Tibial nerve (tissue), 4 donors: ENCODE data around the gene PRSS22.

Experiments
- EP300 ChIP-seq, 2 donors: sonication (generic); formaldehyde crosslinking; IDR thresholded peaks; one replicate each; pipeline ENCODE4 v1.6.1; 2017; ENCODE audit warnings: antibody characterized with exemption in 2 of 2, mild to moderate bottlenecking in 1 of 2
- POLR2A ChIP-seq, 2 donors: fragments of 450-650 bp; IDR thresholded peaks; one replicate each; pipeline ENCODE4 v1.6.1; 2017; ENCODE audit warnings: antibody characterized with exemption in 2 of 2, mild to moderate bottlenecking in 2 of 2, moderate library complexity in 2 of 2
- TF ChIP-seq, protein P1 (sequence below), 5 experiments: fragments of 200-600 bp in 3 of 5; fragments of 450-650 bp in 2 of 5; sonication (generic) in 3 of 5; IDR thresholded peaks; one replicate each; pipeline ENCODE4 v1.5.1; 2016 to 2019; ENCODE audit warnings: antibody characterized with exemption in 5 of 5, mild to moderate bottlenecking in 3 of 5, moderate library complexity in 2 of 5

DNA sequence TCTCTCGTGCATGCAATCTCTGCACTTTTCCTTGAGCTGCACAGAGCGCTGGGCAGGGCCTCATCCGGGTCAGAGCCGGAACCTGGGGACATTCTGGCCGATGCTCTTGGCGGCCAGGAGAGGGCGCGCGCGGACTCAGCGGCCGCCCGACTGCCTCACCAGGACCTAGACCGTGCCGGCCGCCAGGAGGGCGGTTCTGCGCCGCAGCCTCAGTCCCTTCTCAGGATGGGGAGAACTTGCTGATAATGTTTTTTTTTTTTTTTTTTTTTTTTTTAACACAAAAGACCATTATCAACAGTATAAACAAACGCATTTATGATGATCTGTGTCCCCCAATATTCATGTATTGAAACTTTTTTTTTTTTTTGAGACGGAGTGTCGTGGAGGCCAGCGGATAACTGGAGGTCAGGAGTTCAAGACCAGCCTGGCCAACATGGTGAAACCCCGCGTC, 17.0 kb upstream of the PRSS22 start:
- TF ChIP-seq POLR2A (IDR thresholded peaks at IDR 0.05) (no peak), EP300 (IDR thresholded peaks at IDR 0.05) (peak in 1 of 2 donors; percentile 50)
- TF ChIP-seq, protein P1, sequence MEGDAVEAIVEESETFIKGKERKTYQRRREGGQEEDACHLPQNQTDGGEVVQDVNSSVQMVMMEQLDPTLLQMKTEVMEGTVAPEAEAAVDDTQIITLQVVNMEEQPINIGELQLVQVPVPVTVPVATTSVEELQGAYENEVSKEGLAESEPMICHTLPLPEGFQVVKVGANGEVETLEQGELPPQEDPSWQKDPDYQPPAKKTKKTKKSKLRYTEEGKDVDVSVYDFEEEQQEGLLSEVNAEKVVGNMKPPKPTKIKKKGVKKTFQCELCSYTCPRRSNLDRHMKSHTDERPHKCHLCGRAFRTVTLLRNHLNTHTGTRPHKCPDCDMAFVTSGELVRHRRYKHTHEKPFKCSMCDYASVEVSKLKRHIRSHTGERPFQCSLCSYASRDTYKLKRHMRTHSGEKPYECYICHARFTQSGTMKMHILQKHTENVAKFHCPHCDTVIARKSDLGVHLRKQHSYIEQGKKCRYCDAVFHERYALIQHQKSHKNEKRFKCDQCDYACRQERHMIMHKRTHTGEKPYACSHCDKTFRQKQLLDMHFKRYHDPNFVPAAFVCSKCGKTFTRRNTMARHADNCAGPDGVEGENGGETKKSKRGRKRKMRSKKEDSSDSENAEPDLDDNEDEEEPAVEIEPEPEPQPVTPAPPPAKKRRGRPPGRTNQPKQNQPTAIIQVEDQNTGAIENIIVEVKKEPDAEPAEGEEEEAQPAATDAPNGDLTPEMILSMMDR (IDR thresholded peaks at IDR 0.05), result peak; percentile 91 to 97 (median 95)
